Lower leg skin (tissue), 4 donors: Measurements from ENCODE around the gene TMPRSS6. TPM values are rescaled to one million over a fixed set of nuclear protein-coding genes. Genes with fewer than 3 reads are reported as not detected.

Experiments
- DNase-seq, 2 donors: peaks; one replicate each; pipeline ENCODE4 v3.0.0-alpha.2; 2019; ENCODE audit warnings: low spot score in 2 of 2
- H3K4me3 ChIP-seq: fragments of 200-600 bp; sonication (generic); 2 replicates; pipeline ENCODE4 v1.5.1; 2017; ENCODE audit warnings: mild to moderate bottlenecking, low read depth; ENCODE audit not compliant: poor library complexity, severe bottlenecking
- POLR2A ChIP-seq, 2 donors: fragments of 450-650 bp; IDR thresholded peaks; one replicate each; pipeline ENCODE4 v1.6.1; 2016 to 2017; ENCODE audit warnings: antibody characterized with exemption in 2 of 2, mild to moderate bottlenecking in 1 of 2, moderate library complexity in 1 of 2
- whole genome bisulfite sequencing, 2 donors: methylation state at CpG; one replicate each; pipeline ENCODE4 v1.1.5; 2018; 5-methylcytosine and 5-hydroxymethylcytosine counted together
- intact Hi-C: fragments of 100-400 bp; cut with DNase I; formaldehyde crosslinking; loops from one replicate; pipeline ENCODE4 v1.15.0; 2023; ENCODE audit warnings: low total_unique reads
- total RNA-seq, 4 donors: library from RNA; depleted of rRNA; stranded (reverse); fragments of >200 nt; gene quantifications; one replicate each; pipeline ENCODE4 v1.1.0, GENCODE V29; 2016
- TF ChIP-seq, protein P1 (sequence below), 3 donors: fragments of 450-650 bp; IDR thresholded peaks; one replicate each; pipeline ENCODE4 v1.5.1; 2016; ENCODE audit warnings: antibody characterized with exemption in 3 of 3, mild to moderate bottlenecking in 3 of 3, moderate library complexity in 2 of 3

The TMPRSS6 gene
- total RNA-seq, 4 donors from 2014 or later: 0.65 to 7.5 (median 2.8) TPM

DNA sequence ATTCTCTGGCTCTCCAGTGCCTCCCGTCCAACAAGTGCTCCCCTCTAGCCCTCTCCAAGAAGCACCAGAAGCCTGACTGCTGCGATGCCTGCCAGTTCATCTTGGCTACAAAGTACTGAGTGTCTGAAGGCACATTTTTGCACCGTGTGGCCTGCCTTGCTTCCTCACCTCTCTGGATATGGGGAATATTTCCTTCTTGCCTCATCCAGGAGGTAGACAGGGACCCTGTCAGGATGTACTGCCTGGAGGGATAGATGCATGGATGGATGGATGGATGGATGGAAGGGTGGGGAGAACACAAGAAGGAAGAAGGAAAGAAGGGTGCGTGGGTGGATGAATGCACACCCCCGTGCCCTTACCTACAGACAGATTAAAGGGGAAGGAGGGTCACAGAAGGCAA lies 30.4 kb downstream of the TMPRSS6 start:
- no peak for DNase-seq
- no peak for TF ChIP-seq POLR2A (IDR thresholded peaks at IDR 0.05)
- TF ChIP-seq, protein P1, sequence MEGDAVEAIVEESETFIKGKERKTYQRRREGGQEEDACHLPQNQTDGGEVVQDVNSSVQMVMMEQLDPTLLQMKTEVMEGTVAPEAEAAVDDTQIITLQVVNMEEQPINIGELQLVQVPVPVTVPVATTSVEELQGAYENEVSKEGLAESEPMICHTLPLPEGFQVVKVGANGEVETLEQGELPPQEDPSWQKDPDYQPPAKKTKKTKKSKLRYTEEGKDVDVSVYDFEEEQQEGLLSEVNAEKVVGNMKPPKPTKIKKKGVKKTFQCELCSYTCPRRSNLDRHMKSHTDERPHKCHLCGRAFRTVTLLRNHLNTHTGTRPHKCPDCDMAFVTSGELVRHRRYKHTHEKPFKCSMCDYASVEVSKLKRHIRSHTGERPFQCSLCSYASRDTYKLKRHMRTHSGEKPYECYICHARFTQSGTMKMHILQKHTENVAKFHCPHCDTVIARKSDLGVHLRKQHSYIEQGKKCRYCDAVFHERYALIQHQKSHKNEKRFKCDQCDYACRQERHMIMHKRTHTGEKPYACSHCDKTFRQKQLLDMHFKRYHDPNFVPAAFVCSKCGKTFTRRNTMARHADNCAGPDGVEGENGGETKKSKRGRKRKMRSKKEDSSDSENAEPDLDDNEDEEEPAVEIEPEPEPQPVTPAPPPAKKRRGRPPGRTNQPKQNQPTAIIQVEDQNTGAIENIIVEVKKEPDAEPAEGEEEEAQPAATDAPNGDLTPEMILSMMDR (IDR thresholded peaks at IDR 0.05): no peak
- intact Hi-C loops: loop anchor here (5.0 kb wide), 1 partner anchor 118 kb away; no protein-coding TSS in a partner anchor
- H3K4me3 ChIP-seq: no peak overlapping the region
- 36 to 48% methylated on average over 5 of the region's 5 CpGs for WGBS, 2 donors

DNA sequence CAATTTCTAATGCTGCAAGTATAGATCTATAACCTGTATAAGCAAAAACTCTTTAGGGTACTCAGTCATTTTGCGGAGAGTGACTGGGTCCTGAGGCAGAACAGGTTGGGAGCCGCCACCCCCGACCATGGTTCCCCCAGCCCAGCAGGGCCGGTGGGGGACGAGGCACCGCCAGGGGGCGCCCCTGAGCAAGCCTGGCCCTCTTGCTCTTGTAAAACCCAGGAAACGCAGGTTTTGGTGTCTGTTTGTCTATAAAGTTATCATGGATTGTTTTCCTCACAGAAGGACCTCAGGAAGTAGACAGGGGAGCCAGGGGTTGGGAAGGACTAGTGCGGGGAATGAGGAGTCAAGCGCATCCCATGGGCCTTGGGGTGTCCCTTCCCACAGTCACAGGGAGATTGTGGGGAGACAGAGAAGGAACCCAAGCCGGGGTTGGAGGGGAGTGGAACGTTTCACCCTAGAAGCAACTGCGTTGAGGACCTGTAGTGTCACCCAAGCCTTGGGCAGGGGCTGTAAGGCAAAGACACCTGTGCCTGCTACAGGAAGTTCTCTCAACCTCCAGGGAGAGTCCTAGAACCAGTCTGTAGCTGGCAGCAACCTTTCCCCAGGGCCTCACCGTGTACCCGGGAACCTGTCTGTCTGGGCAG lies 31.6 kb downstream of the TMPRSS6 start:
- WGBS, 2 donors: 23 to 29% methylated on average over 15 of the region's 15 CpGs
- intact Hi-C loops: loop anchor here (5.0 kb wide), 1 partner anchor 119 kb away; no protein-coding TSS in a partner anchor
- peak in 1 of 2 donors; percentile 92 for DNase-seq
- no peak overlapping the region for H3K4me3 ChIP-seq
- TF ChIP-seq, protein P1 (IDR thresholded peaks at IDR 0.05): peak in 1 of 3 donors; percentile 29
- no peak for TF ChIP-seq POLR2A (IDR thresholded peaks at IDR 0.05)

DNA sequence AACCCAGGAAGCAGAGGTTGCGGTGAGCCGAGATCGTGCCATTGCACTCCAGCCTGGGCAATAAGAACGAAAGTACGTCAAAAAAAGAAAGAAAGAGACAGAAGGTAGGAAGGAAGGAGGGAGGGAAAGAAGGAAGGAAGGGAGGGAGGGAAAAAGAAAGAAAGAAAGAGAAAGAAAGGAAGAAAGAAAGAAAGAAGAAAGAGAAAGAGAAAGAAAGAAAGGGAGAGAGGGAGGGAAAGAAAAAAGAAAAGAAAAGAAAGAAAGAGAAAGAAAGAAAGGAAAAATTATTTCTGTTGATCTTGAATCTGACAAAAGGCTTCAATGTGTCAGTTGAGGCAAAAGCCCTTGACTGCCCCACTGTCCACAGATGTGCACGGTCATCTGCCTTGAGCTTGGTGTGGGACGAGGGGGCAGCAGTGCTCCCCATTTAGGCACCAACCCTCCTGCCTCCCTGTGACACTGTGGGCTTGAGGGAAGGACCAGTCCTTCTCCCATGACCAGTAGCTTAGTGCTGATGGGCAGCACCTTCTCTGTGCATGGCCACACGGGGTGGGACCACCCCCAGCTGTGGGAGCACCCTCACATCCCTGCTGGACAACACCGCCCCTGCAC lies 33.6 kb downstream of the TMPRSS6 start:
- WGBS, 2 donors: 75 to 78% methylated on average over 9 of the region's 9 CpGs
- DNase-seq: no peak
- TF ChIP-seq, protein P1 (IDR thresholded peaks at IDR 0.05): no peak
- no peak for TF ChIP-seq POLR2A (IDR thresholded peaks at IDR 0.05)
- intact Hi-C loops: loop anchor here (5.0 kb wide), 1 partner anchor 121 kb away; no protein-coding TSS in a partner anchor
- no peak overlapping the region for H3K4me3 ChIP-seq

DNA sequence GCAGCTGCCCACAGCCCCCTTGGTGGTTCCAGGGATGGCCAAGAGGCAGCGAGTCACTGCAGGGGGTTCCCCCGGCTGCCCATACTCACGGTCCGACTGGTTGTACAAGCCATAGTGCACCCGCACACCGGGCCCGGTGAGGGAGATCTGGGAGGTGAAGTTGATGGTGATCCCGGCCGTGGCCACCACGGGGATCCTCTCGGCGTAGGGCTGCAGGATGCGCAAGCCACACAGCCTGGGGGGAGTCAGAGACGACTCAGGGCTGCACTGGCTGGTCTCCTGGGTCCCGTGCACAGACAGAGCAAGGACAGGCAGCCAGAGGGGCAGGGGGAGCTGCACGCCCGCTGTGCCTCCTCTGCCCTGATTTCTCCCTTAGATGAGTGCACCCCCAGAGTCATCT lies 34.5 kb downstream of the TMPRSS6 start:
- DNase-seq: no peak
- no peak overlapping the region for H3K4me3 ChIP-seq
- WGBS, 2 donors: 66 to 67% methylated on average over 14 to 17 of the region's 17 CpGs
- intact Hi-C loops: loop anchor here (5.0 kb wide), 1 partner anchor 122 kb away; no protein-coding TSS in a partner anchor
- TF ChIP-seq POLR2A (IDR thresholded peaks at IDR 0.05): no peak
- TF ChIP-seq, protein P1 (IDR thresholded peaks at IDR 0.05): no peak

DNA sequence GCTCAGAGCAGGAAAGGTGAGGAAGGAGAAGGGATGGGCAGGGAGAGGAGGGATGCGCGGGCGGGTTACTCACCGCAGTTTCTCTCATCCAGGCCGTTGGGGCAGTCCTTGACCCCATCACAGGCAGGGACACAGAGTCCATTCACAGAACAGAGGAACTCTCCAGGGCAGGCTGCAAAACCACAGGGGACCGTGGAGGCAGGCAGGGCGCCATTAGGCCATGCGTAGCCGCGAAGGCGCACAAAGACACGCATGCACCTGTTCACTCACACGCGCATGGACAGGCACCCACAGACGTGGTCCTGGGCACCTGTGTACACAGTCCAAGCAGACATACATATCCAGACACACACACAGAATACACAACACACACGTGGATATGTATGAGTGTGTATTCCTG lies 35.0 kb downstream of the TMPRSS6 start:
- intact Hi-C loops: no loop called here
- 78 to 81% methylated on average over 16 of the region's 16 CpGs for WGBS, 2 donors
- DNase-seq: no peak
- H3K4me3 ChIP-seq: no peak overlapping the region
- no peak for TF ChIP-seq POLR2A (IDR thresholded peaks at IDR 0.05)
- TF ChIP-seq, protein P1 (IDR thresholded peaks at IDR 0.05): no peak
